Stimulated activated memory B cell treated with anti-CD40 and anti-IgM and Interleukin-4, amounts not matched to agents 10 μg/mL and 1 μg/mL and 100 μg/mL, for 72 hours (primary cell): ENCODE measurements around the gene COLEC12.
A peak's percentile ranks its signal among the peaks of the same experiment; 100 is the strongest.

Source experiments
- ATAC-seq: fragments of 150-1000 bp; cut with Tn5 transposase; 2 replicates; pipeline ENCODE4 v1.10.0; 2021
- H3K27ac Mint-ChIP-seq: one replicate; pipeline ENCODE4 v1.8.0; 2022; ENCODE audit warnings: mild to moderate bottlenecking, mixed read lengths
- H3K27me3 Mint-ChIP-seq: one replicate; pipeline ENCODE4 v1.8.0; 2022; ENCODE audit warnings: mixed read lengths
- H3K36me3 Mint-ChIP-seq: one replicate; pipeline ENCODE4 v1.8.0; 2022; ENCODE audit warnings: mixed read lengths
- H3K4me1 Mint-ChIP-seq: one replicate; pipeline ENCODE4 v1.8.0; 2022; ENCODE audit warnings: mixed read lengths
- H3K4me3 Mint-ChIP-seq: one replicate; pipeline ENCODE4 v1.8.0; 2022; ENCODE audit warnings: mild to moderate bottlenecking, moderate library complexity, mixed read lengths
- H3K9me3 Mint-ChIP-seq: one replicate; pipeline ENCODE4 v1.8.0; 2022; ENCODE audit warnings: mixed read lengths

COLEC12 gene

GRCh38 chr18:515156-515815 is 14.8 kb upstream of the COLEC12 start:
- no peak overlapping the region for H3K4me3 Mint-ChIP-seq
- H3K27me3 Mint-ChIP-seq = no peaks in the 10 kb centered on the region
- peaks cover 6% of the 10 kb centered on the region for H3K36me3 Mint-ChIP-seq
- peaks cover 6% of the 10 kb centered on the region for H3K9me3 Mint-ChIP-seq
- no peak for ATAC-seq
- no peaks in the 10 kb centered on the region for H3K4me1 Mint-ChIP-seq
- no peak overlapping the region for H3K27ac Mint-ChIP-seq

GRCh38 chr18:513826-514530 is 13.5 kb upstream of the COLEC12 start:
- Mint-ChIP-seq H3K27me3 (no peaks in the 10 kb centered on the region), H3K4me1 (no peaks in the 10 kb centered on the region), H3K27ac (no peak overlapping the region), H3K4me3 (no peak overlapping the region), H3K9me3 (peaks cover 6% of the 10 kb centered on the region), H3K36me3 (peaks cover 6% of the 10 kb centered on the region)
- ATAC-seq = no peak

GRCh38 chr18:512957-513356 is 12.5 kb upstream of the COLEC12 start:
- peaks cover 6% of the 10 kb centered on the region for H3K36me3 Mint-ChIP-seq
- no peaks in the 10 kb centered on the region for H3K4me1 Mint-ChIP-seq
- H3K9me3 Mint-ChIP-seq = peaks cover 6% of the 10 kb centered on the region
- H3K27ac Mint-ChIP-seq = no peak overlapping the region
- ATAC-seq = no peak
- no peaks in the 10 kb centered on the region for H3K27me3 Mint-ChIP-seq
- H3K4me3 Mint-ChIP-seq = no peak overlapping the region

- Mint-ChIP-seq H3K27me3 (no peaks in the 10 kb centered on the region), H3K36me3 (no peaks in the 10 kb centered on the region), H3K4me1 (no peaks in the 10 kb centered on the region), H3K9me3 (no peaks in the 10 kb centered on the region), H3K4me3 (no peak overlapping the region), H3K27ac (no peak overlapping the region)
- no peak for ATAC-seq
These were observed 8.3 kb upstream of the COLEC12 start for GRCh38 chr18:508835-509234.

- Mint-ChIP-seq H3K36me3 (no peaks in the 10 kb centered on the region), H3K4me3 (no peak overlapping the region), H3K9me3 (no peaks in the 10 kb centered on the region), H3K27me3 (peaks cover 6% of the 10 kb centered on the region), H3K27ac (no peak overlapping the region), H3K4me1 (no peaks in the 10 kb centered on the region)
- no peak for ATAC-seq
These were observed 7.1 kb upstream of the COLEC12 start for GRCh38 chr18:507636-508035.

- H3K4me1 Mint-ChIP-seq = no peaks in the 10 kb centered on the region
- H3K4me3 Mint-ChIP-seq = no peak overlapping the region
- no peak overlapping the region for H3K27ac Mint-ChIP-seq
- ATAC-seq = no peak
- no peaks in the 10 kb centered on the region for H3K36me3 Mint-ChIP-seq
- H3K27me3 Mint-ChIP-seq = peaks cover 14% of the 10 kb centered on the region
- H3K9me3 Mint-ChIP-seq = no peaks in the 10 kb centered on the region
These were observed 6.3 kb upstream of the COLEC12 start for GRCh38 chr18:506801-507200.

- H3K9me3 Mint-ChIP-seq = no peaks in the 10 kb centered on the region
- no peak for ATAC-seq
- peaks cover 14% of the 10 kb centered on the region for H3K27me3 Mint-ChIP-seq
- no peak overlapping the region for H3K4me3 Mint-ChIP-seq
- no peaks in the 10 kb centered on the region for H3K36me3 Mint-ChIP-seq
- no peaks in the 10 kb centered on the region for H3K4me1 Mint-ChIP-seq
- no peak overlapping the region for H3K27ac Mint-ChIP-seq
These were observed 5.8 kb upstream of the COLEC12 start for GRCh38 chr18:506264-506663.

GRCh38 chr18:505483-506122 is 5.1 kb upstream of the COLEC12 start:
- ATAC-seq = peak; percentile 39
- peaks cover 20% of the 10 kb centered on the region for H3K27me3 Mint-ChIP-seq
- no peak overlapping the region for H3K27ac Mint-ChIP-seq

GRCh38 chr18:501406-501714 is 859 bp upstream of the COLEC12 start:
- peaks cover 51% of the 10 kb centered on the region for H3K27me3 Mint-ChIP-seq
- H3K4me3 Mint-ChIP-seq = no peak overlapping the region
- no peak overlapping the region for H3K27ac Mint-ChIP-seq
- H3K9me3 Mint-ChIP-seq = no peaks in the 10 kb centered on the region
- no peaks in the 10 kb centered on the region for H3K36me3 Mint-ChIP-seq
- no peaks in the 10 kb centered on the region for H3K4me1 Mint-ChIP-seq
- no peak for ATAC-seq

More at GRCh38 chr18:505483-506122, 5.1 kb upstream of the COLEC12 start:
- Mint-ChIP-seq H3K9me3 (no peaks in the 10 kb centered on the region), H3K36me3 (no peaks in the 10 kb centered on the region), H3K4me1 (no peaks in the 10 kb centered on the region), H3K4me3 (no peak overlapping the region)

GRCh38 chr18:499776-500631 is 497 bp downstream of the COLEC12 start:
- Mint-ChIP-seq H3K36me3 (no peaks in the 10 kb centered on the region), H3K27me3 (peaks cover 51% of the 10 kb centered on the region), H3K4me3 (no peak overlapping the region), H3K4me1 (no peaks in the 10 kb centered on the region), H3K9me3 (no peaks in the 10 kb centered on the region), H3K27ac (no peak overlapping the region)
- no peak for ATAC-seq

- H3K4me1 Mint-ChIP-seq = no peaks in the 10 kb centered on the region
- H3K4me3 Mint-ChIP-seq = no peak overlapping the region
- H3K27ac Mint-ChIP-seq = no peak overlapping the region
- no peaks in the 10 kb centered on the region for H3K9me3 Mint-ChIP-seq
- H3K27me3 Mint-ChIP-seq = peaks cover 51% of the 10 kb centered on the region
- no peaks in the 10 kb centered on the region for H3K36me3 Mint-ChIP-seq
- ATAC-seq = no peak
These were observed 1.3 kb downstream of the COLEC12 start for GRCh38 chr18:498931-499775.

GRCh38 chr18:497688-498087 is 2.8 kb downstream of the COLEC12 start:
- H3K27me3 Mint-ChIP-seq = peaks cover 46% of the 10 kb centered on the region
- H3K36me3 Mint-ChIP-seq = no peaks in the 10 kb centered on the region
- H3K27ac Mint-ChIP-seq = no peak overlapping the region
- H3K9me3 Mint-ChIP-seq = no peaks in the 10 kb centered on the region
- H3K4me1 Mint-ChIP-seq = no peaks in the 10 kb centered on the region
- no peak overlapping the region for H3K4me3 Mint-ChIP-seq
- ATAC-seq = no peak

- H3K36me3 Mint-ChIP-seq = no peaks in the 10 kb centered on the region
- no peaks in the 10 kb centered on the region for H3K4me1 Mint-ChIP-seq
- no peak for ATAC-seq
- H3K27me3 Mint-ChIP-seq = peaks cover 29% of the 10 kb centered on the region
- no peak overlapping the region for H3K4me3 Mint-ChIP-seq
- no peaks in the 10 kb centered on the region for H3K9me3 Mint-ChIP-seq
- no peak overlapping the region for H3K27ac Mint-ChIP-seq
These were observed 5.0 kb downstream of the COLEC12 start for GRCh38 chr18:495452-495851.

- no peaks in the 10 kb centered on the region for H3K36me3 Mint-ChIP-seq
These were observed 5.5 kb downstream of the COLEC12 start for GRCh38 chr18:495017-495416.

More at GRCh38 chr18:495017-495416, 5.5 kb downstream of the COLEC12 start:
- no peak for ATAC-seq
- Mint-ChIP-seq H3K4me3 (no peak overlapping the region), H3K27ac (no peak overlapping the region), H3K9me3 (no peaks in the 10 kb centered on the region), H3K27me3 (peaks cover 27% of the 10 kb centered on the region), H3K4me1 (no peaks in the 10 kb centered on the region)
